Suprapubic skin (tissue), 4 donors: ENCODE data around the gene ETV6. TPM values are rescaled to one million over a fixed set of nuclear protein-coding genes. Genes with fewer than 3 reads are reported as not detected.

Experiments used
- DNase-seq, 2 donors: peaks; one replicate each; pipeline ENCODE4 v3.0.0-alpha.2; 2019; ENCODE audit warnings: low spot score in 2 of 2
- H3K27ac ChIP-seq: fragments of 200-600 bp; sonication (generic); one replicate; pipeline ENCODE4 v1.5.1; 2019
- H3K27me3 ChIP-seq: fragments of 200-600 bp; sonication (generic); one replicate; pipeline ENCODE4 v1.5.1; 2019
- H3K36me3 ChIP-seq: fragments of 200-600 bp; sonication (generic); one replicate; pipeline ENCODE4 v1.5.1; 2019
- H3K4me1 ChIP-seq: fragments of 200-600 bp; sonication (generic); one replicate; pipeline ENCODE4 v1.5.1; 2019
- H3K4me3 ChIP-seq: fragments of 200-600 bp; sonication (generic); one replicate; pipeline ENCODE4 v1.5.1; 2019; ENCODE audit warnings: mild to moderate bottlenecking
- H3K9me3 ChIP-seq: fragments of 200-600 bp; sonication (generic); one replicate; pipeline ENCODE4 v1.5.1; 2019
- CTCF ChIP-seq, 2 donors: fragments of 200-600 bp in 1 of 2; fragments of 450-650 bp in 1 of 2; sonication (generic) in 1 of 2; IDR thresholded peaks; one replicate each; pipeline ENCODE4 v1.5.1; 2016 to 2019; ENCODE audit warnings: antibody characterized with exemption in 2 of 2, mild to moderate bottlenecking in 1 of 2, moderate library complexity in 1 of 2
- EP300 ChIP-seq: sonication (generic); formaldehyde crosslinking; IDR thresholded peaks from one replicate; pipeline ENCODE4 v1.6.1; 2017; ENCODE audit warnings: antibody characterized with exemption
- POLR2A ChIP-seq, 2 donors: fragments of 450-650 bp; IDR thresholded peaks; one replicate each; pipeline ENCODE4 v1.6.1; 2017; ENCODE audit warnings: antibody characterized with exemption in 2 of 2, mild to moderate bottlenecking in 2 of 2, moderate library complexity in 2 of 2
- POLR2AphosphoS5 ChIP-seq, 3 donors: sonication (generic); formaldehyde crosslinking; IDR thresholded peaks; one replicate each; pipeline ENCODE4 v1.6.1; 2017; ENCODE audit warnings: antibody characterized with exemption in 3 of 3
- WGBS: methylation state at CpG from one replicate; pipeline ENCODE4 v1.1.5; 2018; 5-methylcytosine and 5-hydroxymethylcytosine counted together
- total RNA-seq, 4 donors: library from RNA; depleted of rRNA; stranded (reverse); fragments of >200 nt; gene quantifications; one replicate each; pipeline ENCODE4 v1.1.0, GENCODE V29; 2016

Gene ETV6
- total RNA-seq, 4 donors from 2014 or later: 16.9 to 41.4 (median 25.1) TPM

- 70% methylated on average over 3 of the region's 3 CpGs for WGBS
- Histone ChIP-seq H3K4me3 (no peak overlapping the region), H3K27me3 (no peaks in the 10 kb centered on the region), H3K36me3 (no peaks in the 10 kb centered on the region), H3K27ac (no peak overlapping the region), H3K9me3 (no peaks in the 10 kb centered on the region), H3K4me1 (peaks cover 37% of the 10 kb centered on the region)
- no peak for TF ChIP-seq POLR2A (IDR thresholded peaks at IDR 0.05)
- TF ChIP-seq EP300: no peak
- DNase-seq: no peak
Observed at GRCh38 chr12:11684393-11684792, 34.9 kb downstream of the ETV6 start.

DNA sequence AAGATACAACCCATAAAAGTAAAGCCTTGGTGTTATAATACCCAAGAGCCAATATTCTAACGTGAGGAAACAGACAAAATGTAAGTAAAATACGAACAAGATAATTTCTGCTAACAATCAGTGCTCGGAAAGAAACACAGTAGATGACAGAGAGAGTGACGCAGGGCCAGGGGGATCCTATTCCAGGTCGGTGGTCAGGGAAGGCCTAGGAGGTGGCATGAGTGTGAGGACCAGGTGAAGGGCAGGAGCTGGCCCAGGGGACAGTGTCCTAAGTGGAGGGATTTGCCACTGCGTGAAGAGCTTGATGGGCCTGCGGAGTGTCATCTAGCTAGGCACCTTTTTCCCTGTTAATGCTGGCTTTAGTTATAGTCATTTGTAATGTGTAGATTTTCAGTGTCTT is 35.3 kb downstream of the ETV6 start:
- no peak overlapping the region for H3K4me3 ChIP-seq
- peaks cover 39% of the 10 kb centered on the region for H3K4me1 ChIP-seq
- DNase-seq: no peak
- WGBS: 87% methylated on average over 7 of the region's 7 CpGs
- no peaks in the 10 kb centered on the region for H3K36me3 ChIP-seq
- no peak for TF ChIP-seq POLR2A (IDR thresholded peaks at IDR 0.05)
- no peak for TF ChIP-seq POLR2AphosphoS5 (IDR thresholded peaks at IDR 0.05)
- no peak for TF ChIP-seq CTCF (IDR thresholded peaks at IDR 0.05)
- TF ChIP-seq EP300: no peak
- no peaks in the 10 kb centered on the region for H3K27me3 ChIP-seq
- no peak overlapping the region for H3K27ac ChIP-seq
- H3K9me3 ChIP-seq: no peaks in the 10 kb centered on the region

- H3K4me3 ChIP-seq: no peak overlapping the region
- no peak overlapping the region for H3K27ac ChIP-seq
- no peaks in the 10 kb centered on the region for H3K27me3 ChIP-seq
- no peak for TF ChIP-seq POLR2AphosphoS5 (IDR thresholded peaks at IDR 0.05)
- TF ChIP-seq EP300: no peak
- TF ChIP-seq CTCF (IDR thresholded peaks at IDR 0.05): no peak
- no peak for TF ChIP-seq POLR2A (IDR thresholded peaks at IDR 0.05)
- 68% methylated on average over 3 of the region's 3 CpGs for WGBS
- H3K4me1 ChIP-seq: peaks cover 37% of the 10 kb centered on the region
- H3K36me3 ChIP-seq: no peaks in the 10 kb centered on the region
- DNase-seq: no peak
- no peaks in the 10 kb centered on the region for H3K9me3 ChIP-seq
Observed at GRCh38 chr12:11685316-11685715, 35.8 kb downstream of the ETV6 start.

GRCh38 chr12:11685716-11686115 is 36.2 kb downstream of the ETV6 start:
- Histone ChIP-seq H3K9me3 (no peaks in the 10 kb centered on the region), H3K36me3 (no peaks in the 10 kb centered on the region), H3K27me3 (no peaks in the 10 kb centered on the region), H3K4me1 (peaks cover 37% of the 10 kb centered on the region), H3K27ac (no peak overlapping the region), H3K4me3 (no peak overlapping the region)
- DNase-seq: no peak
- 86% methylated on average over 2 of the region's 2 CpGs for whole genome bisulfite sequencing
- TF ChIP-seq EP300 (no peak), POLR2A (IDR thresholded peaks at IDR 0.05) (no peak), POLR2AphosphoS5 (IDR thresholded peaks at IDR 0.05) (no peak), CTCF (IDR thresholded peaks at IDR 0.05) (no peak)

DNA sequence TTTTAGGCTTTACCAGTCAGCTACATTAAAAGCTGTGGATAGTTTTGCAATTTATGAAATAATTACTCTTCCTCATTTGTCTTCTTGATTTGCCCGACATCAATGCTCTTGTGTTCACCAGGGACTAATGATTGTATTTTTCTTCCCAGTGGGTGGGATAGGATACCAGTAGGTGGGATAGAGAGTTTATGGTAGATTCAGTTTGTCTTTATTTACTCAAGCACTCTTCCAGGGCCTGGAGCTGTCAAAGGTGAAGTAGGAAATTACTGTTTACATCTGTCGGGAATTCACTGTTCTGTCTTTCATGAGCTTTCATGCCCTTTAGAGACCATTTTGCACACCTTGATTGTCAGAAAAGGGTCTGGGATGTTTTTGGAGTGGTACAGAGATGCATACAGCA is 36.6 kb downstream of the ETV6 start:
- DNase-seq: no peak
- no peaks in the 10 kb centered on the region for H3K36me3 ChIP-seq
- WGBS: 92% methylated on average over 2 of the region's 2 CpGs
- no peak for TF ChIP-seq POLR2A (IDR thresholded peaks at IDR 0.05)
- no peak for TF ChIP-seq EP300
- no peak for TF ChIP-seq CTCF (IDR thresholded peaks at IDR 0.05)
- TF ChIP-seq POLR2AphosphoS5 (IDR thresholded peaks at IDR 0.05): no peak
- H3K4me3 ChIP-seq: no peak overlapping the region
- H3K27ac ChIP-seq: no peak overlapping the region
- H3K27me3 ChIP-seq: no peaks in the 10 kb centered on the region
- peaks cover 37% of the 10 kb centered on the region for H3K4me1 ChIP-seq
- no peaks in the 10 kb centered on the region for H3K9me3 ChIP-seq

GRCh38 chr12:11687528-11687927 is 38.1 kb downstream of the ETV6 start:
- DNase-seq: no peak
- TF ChIP-seq EP300: no peak
- no peak for TF ChIP-seq POLR2AphosphoS5 (IDR thresholded peaks at IDR 0.05)
- WGBS: 67% methylated on average over 2 of the region's 2 CpGs
- Histone ChIP-seq H3K4me3 (no peak overlapping the region), H3K36me3 (no peaks in the 10 kb centered on the region), H3K4me1 (peaks cover 37% of the 10 kb centered on the region), H3K27me3 (no peaks in the 10 kb centered on the region), H3K9me3 (no peaks in the 10 kb centered on the region), H3K27ac (peak overlapping the region; percentile 48)
